SH-SY5Y (cell line): Measurements from ENCODE around the gene CTSH.

Source experiments
- GATA2 ChIP-seq: IDR thresholded peaks from 2 replicates; pipeline ENCODE4 v1.6.1; 2011; ENCODE audit warnings: mild to moderate bottlenecking, low read depth, low read length
- GATA3 ChIP-seq: IDR thresholded peaks from 2 replicates; pipeline ENCODE4 v1.6.1; 2011; ENCODE audit warnings: low read depth, mild to moderate bottlenecking, low read length, moderate library complexity

CTSH gene

GRCh38 chr15:78904599-78905358 is 40.1 kb downstream of the CTSH start:
- TF ChIP-seq GATA2 (no peak), GATA3 (no peak)

- TF ChIP-seq GATA3 (no peak), GATA2 (no peak)
Observed at GRCh38 chr15:78898540-78898939, 46.3 kb downstream of the CTSH start.

GRCh38 chr15:78895471-78895870 is 49.4 kb downstream of the CTSH start:
- TF ChIP-seq GATA2 (no peak), GATA3 (no peak)

GRCh38 chr15:78893538-78893937 is 51.3 kb downstream of the CTSH start:
- TF ChIP-seq GATA2 = no peak
- TF ChIP-seq GATA3 = no peak

GRCh38 chr15:78889000-78889399 is 55.8 kb downstream of the CTSH start:
- TF ChIP-seq GATA2 = no peak
- no peak for TF ChIP-seq GATA3

- TF ChIP-seq GATA3 = no peak
- TF ChIP-seq GATA2 = no peak
Observed at GRCh38 chr15:78881681-78882080, 63.2 kb downstream of the CTSH start.

- TF ChIP-seq GATA3 (no peak), GATA2 (no peak)
Observed at GRCh38 chr15:78880813-78881212, 64.0 kb downstream of the CTSH start.

- TF ChIP-seq GATA2 = no peak
- no peak for TF ChIP-seq GATA3
Observed at GRCh38 chr15:78880242-78880533, 64.7 kb downstream of the CTSH start.

GRCh38 chr15:78879517-78880241 is 65.2 kb downstream of the CTSH start:
- no peak for TF ChIP-seq GATA2
- no peak for TF ChIP-seq GATA3

- TF ChIP-seq GATA3 = no peak
- no peak for TF ChIP-seq GATA2
Observed at GRCh38 chr15:78878356-78878755, 66.5 kb downstream of the CTSH start.

- TF ChIP-seq GATA2 (no peak), GATA3 (no peak)
Observed at GRCh38 chr15:78875107-78875914, 69.5 kb downstream of the CTSH start.

GRCh38 chr15:78873793-78874765 is 70.8 kb downstream of the CTSH start:
- no peak for TF ChIP-seq GATA2
- TF ChIP-seq GATA3 = no peak

- TF ChIP-seq GATA3 = no peak
- TF ChIP-seq GATA2 = no peak
Observed at GRCh38 chr15:78872972-78873792, 71.7 kb downstream of the CTSH start.
